IPS DF 6.9 (cell line): ENCODE measurements around the gene KLHDC8A.
"Not testable (repeated sequence)": the region's sequence is repeated elsewhere in the genome, so short reads cannot be mapped to it uniquely, and the experiment has no call there.

Source experiments
- DNase-seq: peaks from one replicate; pipeline ENCODE4 v3.0.0-alpha.2; 2013; ENCODE audit warnings: low read depth, low spot score
- H3K27ac ChIP-seq: one replicate; pipeline ENCODE4 v1.5.1; 2013; ENCODE audit warnings: low read length, control low read depth
- H3K27me3 ChIP-seq: 2 replicates; pipeline ENCODE4 v1.6.1; 2013; ENCODE audit warnings: mild to moderate bottlenecking, low read length; ENCODE audit not compliant: control insufficient read depth, insufficient read depth
- H3K36me3 ChIP-seq: 2 replicates; pipeline ENCODE4 v1.6.1; 2013; ENCODE audit warnings: low read length; ENCODE audit not compliant: control insufficient read depth, insufficient read depth
- H3K4me1 ChIP-seq: 2 replicates; pipeline ENCODE4 v1.6.1; 2013; ENCODE audit warnings: low read length; ENCODE audit not compliant: control insufficient read depth, insufficient read depth
- H3K4me3 ChIP-seq: 2 replicates; pipeline ENCODE4 v1.5.1; 2013; ENCODE audit warnings: mild to moderate bottlenecking, low read length
- H3K9me3 ChIP-seq: 2 replicates; pipeline ENCODE4 v1.6.1; 2013; ENCODE audit warnings: low read length, inconsistent platforms; ENCODE audit not compliant: control insufficient read depth, insufficient read depth
- WGBS: extraction: QIAGEN DNeasy Blood & Tissue Kit; methylation state at CpG from one replicate; pipeline ENCODE4 v1.1.7; 2013; ENCODE audit warnings: mixed read lengths, missing lambda C conversion rate; ENCODE audit not compliant: insufficient read length, insufficient coverage; 5-methylcytosine and 5-hydroxymethylcytosine counted together

The KLHDC8A gene

GRCh38 chr1:205356440-205357139, at the start of gene KLHDC8A:
Gene KLHDC8A (minus strand): TSS chr1:205356922. CDS start chr1:205343604, 13,318 bp downstream.
- H3K4me3 ChIP-seq, result no peak within 1 kb of the TSS
- no peaks in the 10 kb centered on the region for H3K36me3 ChIP-seq
- no peaks in the 10 kb centered on the region for H3K27me3 ChIP-seq
- DNase-seq, result no peak
- no peak within 1 kb of the TSS for H3K27ac ChIP-seq
- H3K4me1 ChIP-seq, result peaks cover 15% of the 10 kb centered on the region
- no peaks in the 10 kb centered on the region for H3K9me3 ChIP-seq
- no CpG with 5 or more reads among the region's 20 CpGs for WGBS

- not testable (repeated sequence) for H3K4me1 ChIP-seq, H3K9me3 ChIP-seq, H3K27me3 ChIP-seq, DNase-seq, H3K36me3 ChIP-seq, H3K4me3 ChIP-seq, H3K27ac ChIP-seq
- WGBS, result no CpG with 5 or more reads among the region's 12 CpGs
Measured at GRCh38 chr1:205406252-205406651, 49.5 kb upstream of the KLHDC8A start.

- not testable (repeated sequence) for H3K9me3 ChIP-seq, H3K27ac ChIP-seq, H3K4me1 ChIP-seq, DNase-seq, H3K4me3 ChIP-seq, H3K27me3 ChIP-seq, H3K36me3 ChIP-seq
- WGBS, result no CpG with 5 or more reads among the region's 3 CpGs
Measured at GRCh38 chr1:205404484-205404883, 47.8 kb upstream of the KLHDC8A start.

GRCh38 chr1:205398586-205398985, 41.9 kb upstream of the KLHDC8A start:
- no peaks in the 10 kb centered on the region for H3K9me3 ChIP-seq
- no peak overlapping the region for H3K4me3 ChIP-seq
- no peaks in the 10 kb centered on the region for H3K27me3 ChIP-seq
- no peak overlapping the region for H3K27ac ChIP-seq
- no peak for DNase-seq
- no CpG with 5 or more reads among the region's 4 CpGs for WGBS
- peaks cover 2% of the 10 kb centered on the region; the same call in 1 of the 2 replicates for H3K4me1 ChIP-seq
- H3K36me3 ChIP-seq, result no peaks in the 10 kb centered on the region

- no CpG with 5 or more reads among the region's 6 CpGs for WGBS
Measured at GRCh38 chr1:205396967-205397616, 40.4 kb upstream of the KLHDC8A start.

GRCh38 chr1:205395616-205396015, 38.9 kb upstream of the KLHDC8A start:
- no peaks in the 10 kb centered on the region for H3K9me3 ChIP-seq
- no peaks in the 10 kb centered on the region for H3K27me3 ChIP-seq
- no CpG with 5 or more reads among the region's 3 CpGs for WGBS
- no peak for DNase-seq
- no peak overlapping the region for H3K27ac ChIP-seq
- H3K4me3 ChIP-seq, result no peak overlapping the region
- peaks cover 2% of the 10 kb centered on the region; the same call in 1 of the 2 replicates for H3K4me1 ChIP-seq
- H3K36me3 ChIP-seq, result no peaks in the 10 kb centered on the region

More at GRCh38 chr1:205396967-205397616, 40.4 kb upstream of the KLHDC8A start:
- no peak overlapping the region for H3K4me3 ChIP-seq
- no peak overlapping the region for H3K27ac ChIP-seq
- H3K27me3 ChIP-seq, result no peaks in the 10 kb centered on the region
- no peaks in the 10 kb centered on the region for H3K36me3 ChIP-seq
- no peaks in the 10 kb centered on the region for H3K9me3 ChIP-seq
- peak; percentile 66 for DNase-seq
- peaks cover 2% of the 10 kb centered on the region; the same call in 1 of the 2 replicates for H3K4me1 ChIP-seq

- no CpG with 5 or more reads among the region's 1 CpG for WGBS
- Histone ChIP-seq H3K4me3 (no peak overlapping the region), H3K9me3 (no peaks in the 10 kb centered on the region), H3K4me1 (peaks cover 2% of the 10 kb centered on the region; the same call in 1 of the 2 replicates), H3K36me3 (no peaks in the 10 kb centered on the region), H3K27ac (no peak overlapping the region), H3K27me3 (no peaks in the 10 kb centered on the region)
- DNase-seq, result no peak
Measured at GRCh38 chr1:205392650-205393049, 35.9 kb upstream of the KLHDC8A start.

- Histone ChIP-seq H3K4me1 (no peaks in the 10 kb centered on the region), H3K27ac (no peak overlapping the region), H3K36me3 (no peaks in the 10 kb centered on the region), H3K4me3 (no peak overlapping the region), H3K27me3 (no peaks in the 10 kb centered on the region), H3K9me3 (no peaks in the 10 kb centered on the region)
- WGBS, result no CpG with 5 or more reads among the region's 7 CpGs
- DNase-seq, result no peak
Measured at GRCh38 chr1:205391386-205391785, 34.7 kb upstream of the KLHDC8A start.

GRCh38 chr1:205387845-205388244, 31.1 kb upstream of the KLHDC8A start:
- H3K27ac ChIP-seq, result no peak overlapping the region
- no CpG with 5 or more reads among the region's 2 CpGs for WGBS
- H3K9me3 ChIP-seq, result no peaks in the 10 kb centered on the region
- H3K36me3 ChIP-seq, result no peaks in the 10 kb centered on the region
- no peaks in the 10 kb centered on the region for H3K27me3 ChIP-seq
- DNase-seq, result no peak
- H3K4me3 ChIP-seq, result no peak overlapping the region
- H3K4me1 ChIP-seq, result no peaks in the 10 kb centered on the region

GRCh38 chr1:205382990-205383389, 26.3 kb upstream of the KLHDC8A start:
- H3K9me3 ChIP-seq, H3K27ac ChIP-seq, H3K4me3 ChIP-seq, H3K36me3 ChIP-seq, DNase-seq, H3K27me3 ChIP-seq, H3K4me1 ChIP-seq: not testable (repeated sequence)
- WGBS, result no CpG with 5 or more reads among the region's 3 CpGs
